Measurements from ENCODE around the gene WAC.

WAC gene

DNA sequence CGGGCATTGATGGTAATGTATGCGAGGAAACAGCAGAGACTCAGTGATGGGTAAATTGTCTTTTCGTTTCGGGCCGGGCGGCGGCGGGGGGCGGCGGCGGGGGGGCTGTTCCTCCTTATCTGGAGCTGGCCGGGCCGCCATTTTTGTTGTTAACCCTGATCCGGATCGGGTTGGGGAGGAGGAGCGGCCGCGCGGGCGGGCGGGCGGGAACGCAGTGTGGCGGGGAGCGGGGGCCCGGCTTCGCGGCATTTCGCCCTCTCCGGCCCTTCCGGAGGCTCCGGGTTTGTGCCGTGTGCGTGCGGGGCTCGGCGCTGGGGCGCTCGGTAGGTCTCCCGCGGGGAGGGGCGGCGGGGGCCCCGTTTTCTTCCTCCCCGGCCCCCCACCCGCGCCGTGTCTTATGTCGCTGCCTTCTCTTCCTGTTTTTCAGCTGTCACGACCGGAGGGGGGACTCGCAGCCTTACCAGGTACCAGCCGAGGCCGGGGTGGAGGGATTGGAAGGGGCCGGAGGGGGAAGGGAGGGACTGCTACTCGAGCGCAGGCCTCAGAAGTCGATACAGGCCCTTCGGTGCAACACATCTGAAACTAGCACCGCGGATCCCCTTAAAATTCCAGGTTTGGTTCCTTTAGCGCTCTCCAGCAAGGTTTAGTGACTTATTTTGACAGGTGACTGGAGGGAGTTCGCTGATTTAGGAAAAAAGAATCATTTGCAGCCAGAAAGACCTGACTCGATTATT lies 820 bp downstream of the WAC start:
- DNase-seq (ENCODE audit: low read depth): peak; percentile 65

DNA sequence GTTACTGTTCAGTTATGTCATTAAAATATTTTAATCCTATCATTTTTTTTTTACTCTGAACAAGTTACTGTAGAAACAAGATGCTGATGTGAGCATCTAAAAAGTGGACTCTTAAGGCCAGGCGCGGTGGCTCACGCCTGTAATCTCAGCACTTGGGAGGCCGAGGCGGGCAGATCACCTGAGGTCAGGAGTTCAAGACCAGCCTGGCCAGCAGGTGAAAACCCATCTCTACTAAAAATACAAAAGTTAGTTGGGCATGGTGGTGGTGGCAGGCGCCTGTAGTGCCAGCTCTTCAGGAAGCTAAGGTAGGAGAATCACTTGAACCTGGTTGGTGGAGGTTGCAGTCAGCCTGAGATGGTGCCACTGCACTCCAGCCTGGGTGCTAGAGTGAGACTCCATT lies 2.9 kb downstream of the WAC start:
- no peak for DNase-seq (ENCODE audit: low read depth)

DNA sequence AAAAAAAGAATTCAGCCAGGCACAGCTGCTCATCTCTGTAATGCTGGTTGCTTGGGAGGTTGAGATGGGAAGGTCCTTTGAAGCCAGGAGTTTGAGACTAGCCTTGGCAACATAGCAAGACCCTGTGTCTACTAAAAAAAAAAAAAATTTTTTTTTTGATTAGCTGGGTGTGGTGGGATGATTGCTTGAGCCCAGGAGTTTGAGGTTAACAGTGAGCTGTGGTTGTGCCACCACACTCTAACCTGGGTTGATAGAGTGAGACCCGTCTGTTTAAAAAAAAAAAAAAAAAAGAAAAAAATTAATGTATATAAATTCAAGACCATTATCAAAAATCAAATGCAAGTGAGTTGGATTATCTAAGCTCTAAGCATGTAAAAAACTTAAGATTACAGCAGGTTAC lies 5.7 kb downstream of the WAC start:
- DNase-seq (ENCODE audit: low read depth): no peak

DNA sequence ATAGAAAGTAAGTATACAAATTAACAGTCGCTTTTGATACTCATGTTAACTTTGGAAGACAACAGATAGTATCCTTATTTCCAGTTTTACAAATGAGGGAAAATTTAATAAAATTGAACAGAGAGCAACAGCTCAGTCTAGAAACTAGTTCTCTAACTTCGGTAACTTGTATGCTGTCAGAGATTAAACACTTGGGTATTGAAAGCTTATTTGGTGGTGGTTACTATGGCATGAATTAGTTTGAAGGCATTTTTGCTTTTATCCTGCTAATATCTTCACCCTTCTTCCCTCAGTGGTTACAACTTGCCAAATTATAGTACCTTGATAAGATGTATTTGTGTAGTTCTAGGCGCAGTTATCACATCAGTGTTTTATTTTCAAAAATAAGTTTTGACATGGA lies 7.2 kb downstream of the WAC start:
- DNase-seq (ENCODE audit: low read depth): no peak

DNA sequence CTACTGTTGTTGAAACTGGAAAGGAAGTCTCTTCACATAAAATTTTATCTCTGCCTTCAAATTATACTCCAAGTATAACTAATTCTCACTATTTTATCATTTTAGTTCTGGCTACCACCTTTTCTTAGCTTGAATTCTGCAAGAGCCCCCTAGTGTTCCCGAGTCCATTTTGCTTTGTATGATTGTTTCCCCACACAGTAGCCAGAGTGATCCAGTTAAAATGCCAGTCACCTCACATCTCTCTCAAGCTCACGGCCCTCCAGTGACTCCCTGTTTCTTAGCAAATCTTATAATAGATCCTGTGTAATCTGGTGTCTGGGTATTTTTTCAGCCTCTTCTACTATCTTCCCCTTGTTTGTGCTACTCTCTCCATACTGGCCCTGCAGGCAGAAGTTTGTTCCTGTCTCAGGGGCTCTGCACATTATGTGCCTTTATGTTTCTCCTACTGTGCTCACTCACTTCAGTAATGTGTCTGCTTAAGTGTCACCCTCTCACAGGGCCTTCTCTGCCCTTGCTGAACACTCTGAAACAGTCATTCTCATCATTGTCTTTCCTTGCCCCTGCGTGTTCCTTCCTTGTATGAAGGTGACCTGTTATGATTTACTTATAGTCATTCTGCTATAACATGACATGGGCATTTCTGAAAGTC lies 8.9 kb downstream of the WAC start:
- no peak for DNase-seq (ENCODE audit: low read depth)

DNA sequence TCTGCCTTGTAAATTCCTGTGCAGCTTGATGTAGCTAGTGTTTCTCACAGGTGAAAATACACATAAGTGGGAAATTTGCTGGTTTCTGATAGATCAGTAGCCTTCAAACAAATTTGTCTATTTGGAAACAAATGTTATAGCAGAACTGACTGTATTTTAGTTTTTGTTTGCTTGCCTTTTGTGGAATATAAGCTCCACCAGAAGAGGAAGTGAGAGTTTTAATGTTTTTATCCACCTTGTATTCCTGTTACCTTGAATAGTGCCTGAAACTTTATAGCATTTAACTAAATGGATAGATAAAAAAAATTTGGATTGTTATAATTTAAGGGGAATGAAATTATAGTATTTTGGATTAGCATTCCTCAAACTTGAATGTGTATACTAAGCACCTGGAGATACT lies 9.8 kb downstream of the WAC start:
- DNase-seq (ENCODE audit: low read depth): no peak

DNA sequence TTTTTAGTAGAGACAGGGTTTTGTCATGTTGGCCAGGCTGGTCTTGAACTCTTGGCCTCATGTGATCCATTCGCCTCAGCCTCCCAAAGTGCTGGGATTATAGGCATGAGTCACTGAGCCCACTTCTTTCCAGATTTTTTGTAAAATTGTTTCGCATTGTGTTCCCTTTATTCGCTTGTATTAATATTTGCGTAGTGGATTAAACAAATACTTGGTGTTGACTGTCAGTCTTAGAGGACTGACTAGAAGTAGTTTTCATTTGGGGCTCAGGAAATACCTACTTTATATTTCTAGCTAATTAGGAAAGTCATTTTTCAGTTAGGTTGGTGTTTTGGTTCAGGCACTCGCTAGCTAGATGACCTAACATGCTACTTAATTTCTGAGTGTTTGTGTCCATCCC lies 11.1 kb downstream of the WAC start:
- no peak for DNase-seq (ENCODE audit: low read depth)

DNA sequence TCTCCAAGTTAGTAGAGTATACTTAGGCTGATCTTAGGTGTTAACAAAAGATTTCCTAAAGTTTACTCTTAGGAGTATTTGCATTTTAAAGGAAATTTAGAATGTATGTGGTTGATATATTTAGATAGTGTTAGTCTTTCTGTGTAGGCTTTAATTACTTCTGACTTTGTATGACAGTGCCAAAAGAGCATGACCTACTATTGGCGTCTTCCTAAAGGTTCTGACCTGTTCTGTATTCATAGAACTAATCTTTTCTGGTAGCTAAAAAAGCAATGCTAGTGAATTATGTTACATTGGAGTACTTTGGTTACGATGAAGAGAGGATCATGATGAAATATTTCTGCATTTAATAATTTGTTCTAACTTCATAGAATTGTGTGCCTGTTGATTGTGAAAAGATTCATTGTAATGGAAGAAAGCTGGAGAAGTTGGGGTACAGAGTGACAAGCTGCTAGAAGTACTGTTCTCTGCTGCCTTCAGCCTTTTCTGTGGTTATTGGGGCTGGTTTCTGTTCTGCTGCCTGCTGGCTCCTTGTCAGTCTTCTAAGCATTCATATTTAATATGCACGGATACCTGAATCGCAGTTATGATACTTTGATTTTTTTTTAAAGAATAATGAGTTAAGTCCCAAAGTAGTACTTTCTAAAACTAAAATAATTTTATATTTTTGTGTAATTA lies 13.2 kb downstream of the WAC start:
- DNase-seq (ENCODE audit: low read depth): no peak

DNA sequence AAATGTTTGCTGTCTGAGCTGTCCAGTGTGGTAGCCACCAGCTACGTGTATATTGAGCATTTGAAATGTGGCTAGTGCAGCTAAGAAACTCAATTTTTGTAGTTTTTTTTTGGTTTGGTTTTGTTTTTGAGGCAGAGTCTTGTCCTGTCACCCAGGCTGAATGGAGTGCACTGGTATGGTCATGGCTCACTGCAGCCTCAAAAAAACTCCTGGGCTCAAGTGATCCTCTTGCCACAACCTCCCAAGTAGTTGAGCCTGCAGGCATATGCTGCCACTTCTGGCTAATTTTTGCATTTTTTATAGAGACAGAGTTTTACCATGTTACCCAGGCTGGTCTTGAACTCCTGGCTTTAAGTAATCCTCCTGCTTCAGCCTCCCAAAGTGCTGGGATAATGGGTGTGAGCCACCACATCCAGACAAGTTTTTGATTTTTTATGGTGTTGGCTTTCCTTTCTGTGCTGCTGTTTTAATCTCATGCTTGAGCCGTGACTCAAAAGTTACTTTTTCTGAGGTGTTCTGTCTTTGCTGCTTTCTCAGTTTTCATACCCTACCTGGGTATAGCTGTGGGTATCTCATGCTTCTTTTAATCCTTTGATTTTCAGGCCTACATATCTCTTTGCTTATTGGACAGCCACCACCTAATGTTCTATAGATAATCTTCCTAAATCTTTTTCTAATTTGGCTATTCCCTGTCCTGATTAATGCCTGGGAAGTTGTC lies 16.0 kb downstream of the WAC start:
- no peak for DNase-seq (ENCODE audit: low read depth)

DNA sequence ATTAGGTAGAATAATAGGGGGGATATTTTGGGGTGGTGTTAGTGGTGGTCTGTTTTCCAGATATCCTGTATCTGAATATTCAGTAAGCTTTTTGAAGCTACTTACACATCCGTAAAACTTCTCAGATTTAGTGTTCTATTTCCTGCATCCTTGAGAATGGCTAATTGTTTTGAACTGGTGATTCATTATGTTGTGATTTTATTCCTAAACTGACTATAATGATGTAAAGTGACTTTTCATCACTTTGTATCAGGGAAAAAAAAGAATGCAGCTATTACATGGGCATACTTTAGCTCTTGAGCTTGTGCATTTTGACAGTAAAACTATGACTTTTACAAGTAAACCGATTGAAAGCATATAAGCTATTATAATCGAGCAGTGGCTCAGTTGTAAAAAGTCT lies 18.2 kb downstream of the WAC start:
- peak; percentile 37 for DNase-seq (ENCODE audit: low read depth)

DNA sequence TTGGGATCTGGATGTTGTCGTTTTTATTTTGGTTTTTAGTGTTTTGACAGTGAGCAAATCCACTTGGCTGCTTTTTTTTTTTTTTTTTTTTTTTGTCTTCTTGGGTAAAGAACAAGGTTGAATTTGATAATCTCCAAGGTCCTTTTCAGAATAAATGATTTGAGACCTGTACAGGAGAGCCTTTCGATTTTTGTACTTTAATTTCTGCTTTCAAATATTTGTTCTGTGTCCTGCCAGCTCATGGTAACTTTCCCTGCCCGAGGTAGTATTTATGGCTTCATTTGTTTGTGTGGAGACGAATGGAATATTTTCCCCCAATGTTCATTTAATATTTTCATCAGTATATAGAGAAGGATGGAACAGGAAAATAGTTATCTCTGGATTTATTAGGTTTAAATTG lies 19.9 kb downstream of the WAC start:
- DNase-seq (ENCODE audit: low read depth): no peak

DNA sequence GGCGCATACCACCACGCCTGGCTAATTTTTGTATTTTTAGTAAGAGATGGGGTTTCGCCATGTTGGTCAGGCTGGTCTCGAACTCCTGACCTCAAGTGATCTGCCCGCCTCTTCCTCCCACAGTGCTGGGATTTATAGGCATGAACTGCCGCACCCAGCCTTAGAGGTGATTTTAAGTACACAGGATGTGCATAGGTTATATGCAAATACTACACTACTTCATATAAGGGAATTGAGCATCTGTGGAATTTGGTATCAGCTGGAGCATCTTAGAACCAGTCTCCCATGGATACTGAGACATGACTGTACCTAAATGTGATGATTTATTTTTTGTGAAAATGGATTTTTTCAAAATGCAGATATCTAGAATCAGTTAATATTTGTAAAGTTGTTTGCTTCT lies 21.1 kb downstream of the WAC start:
- no peak for DNase-seq (ENCODE audit: low read depth)

DNA sequence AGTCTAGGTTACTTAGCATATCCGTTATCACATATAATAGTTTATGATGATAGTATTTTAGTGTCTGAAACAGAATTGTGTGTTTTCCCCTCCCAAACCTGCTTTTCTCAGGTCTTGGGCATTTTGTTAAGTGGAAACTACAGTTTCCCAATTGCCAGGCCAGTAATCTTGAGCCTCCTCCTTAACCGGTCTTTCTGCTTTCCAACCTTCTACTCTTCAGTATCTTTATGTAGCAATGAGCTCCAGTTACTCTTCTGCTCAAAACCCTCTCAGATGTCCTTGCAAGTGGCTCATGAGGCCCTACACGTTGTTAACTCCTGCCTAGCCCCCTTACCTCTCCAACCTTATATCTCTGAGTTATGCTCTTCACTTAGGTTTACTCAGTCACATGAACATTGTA lies 22.0 kb downstream of the WAC start:
- no peak for DNase-seq (ENCODE audit: low read depth)

DNA sequence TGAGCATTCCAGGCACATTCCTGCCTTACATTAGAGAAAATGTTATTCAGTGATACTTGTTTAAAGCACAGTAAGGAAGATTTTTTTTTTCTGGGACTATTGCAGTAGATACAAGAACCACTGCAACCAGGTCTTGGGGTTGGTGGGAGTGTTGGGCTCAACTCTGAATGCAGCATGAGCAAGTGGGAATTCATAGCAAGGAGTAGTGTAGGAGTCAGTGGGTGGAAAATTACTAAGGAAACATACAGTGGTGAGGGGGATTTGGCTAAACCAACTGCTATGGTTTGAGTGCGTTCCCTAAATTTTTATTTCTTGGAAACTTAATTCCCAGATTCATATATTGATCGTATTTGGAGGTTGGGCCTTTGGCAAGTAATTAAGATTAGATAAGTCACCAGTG lies 22.4 kb downstream of the WAC start:
- no peak for DNase-seq (ENCODE audit: low read depth)

DNA sequence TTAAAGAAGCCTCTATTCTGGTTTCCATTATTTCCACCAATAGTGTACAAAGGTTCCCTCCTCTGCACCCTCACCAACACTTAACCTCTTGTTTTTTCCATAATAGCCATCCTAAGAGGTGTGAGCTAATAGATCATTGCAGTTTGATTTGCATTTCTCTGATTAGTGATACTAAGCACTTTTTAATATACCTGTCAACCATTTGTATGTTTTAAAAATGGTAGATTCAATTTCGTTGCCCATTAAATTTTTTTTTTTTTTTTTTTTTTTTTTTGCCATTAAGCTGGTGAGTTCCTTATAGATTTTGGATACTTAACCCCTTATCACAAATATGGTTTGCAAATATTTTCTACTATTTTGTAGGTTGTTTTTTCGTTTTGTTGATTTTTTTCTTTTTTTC lies 23.2 kb downstream of the WAC start:
- DNase-seq (ENCODE audit: low read depth): no peak

DNA sequence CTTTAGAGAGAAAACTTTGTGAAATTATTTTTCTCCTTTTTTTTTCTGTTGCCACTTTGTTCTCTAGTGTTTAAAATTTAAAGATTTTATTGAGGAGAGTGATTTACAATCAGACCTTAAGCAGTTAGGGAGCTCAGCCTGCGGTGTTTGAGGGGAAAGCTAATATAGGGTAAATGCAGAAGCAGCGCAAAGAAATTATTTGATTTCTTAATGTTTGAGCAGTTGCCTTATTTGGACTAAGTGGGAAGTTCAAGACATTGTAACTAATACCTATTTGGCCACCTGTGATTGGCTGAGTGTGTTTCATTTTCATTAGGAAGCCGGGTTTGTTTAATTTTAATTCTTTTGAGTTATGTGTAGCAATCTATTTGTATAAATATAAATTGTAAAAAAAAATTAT lies 25.3 kb downstream of the WAC start:
- no peak for DNase-seq (ENCODE audit: low read depth)

DNA sequence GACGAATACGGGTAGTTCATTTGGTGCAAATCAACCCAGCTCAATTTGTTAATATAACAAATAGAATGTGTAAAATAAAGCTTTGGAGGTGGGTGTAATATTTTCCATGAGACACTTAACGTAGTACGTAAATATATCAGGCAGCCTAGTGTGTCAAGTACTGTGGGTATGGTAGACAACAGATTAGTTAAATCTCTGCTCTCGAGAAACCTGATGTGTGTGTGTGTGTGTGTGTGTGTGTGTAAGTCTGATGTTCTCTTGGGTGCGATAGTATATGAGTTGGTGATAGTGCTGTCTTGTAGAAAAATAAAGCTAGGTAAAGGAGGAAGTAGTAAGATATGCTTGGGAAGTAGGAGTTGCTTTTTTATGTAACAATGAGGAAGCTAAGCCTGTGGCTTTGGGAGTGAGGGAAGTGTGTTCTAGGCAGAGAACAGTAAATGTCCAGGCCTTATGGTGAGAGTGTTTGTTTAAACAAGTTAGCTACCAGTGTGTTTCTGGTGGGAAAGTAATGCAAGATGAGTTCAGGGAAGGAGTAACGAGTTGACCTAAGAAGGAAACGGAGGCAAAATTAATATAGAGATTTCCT lies 26.1 kb downstream of the WAC start:
- DNase-seq (ENCODE audit: low read depth): no peak

DNA sequence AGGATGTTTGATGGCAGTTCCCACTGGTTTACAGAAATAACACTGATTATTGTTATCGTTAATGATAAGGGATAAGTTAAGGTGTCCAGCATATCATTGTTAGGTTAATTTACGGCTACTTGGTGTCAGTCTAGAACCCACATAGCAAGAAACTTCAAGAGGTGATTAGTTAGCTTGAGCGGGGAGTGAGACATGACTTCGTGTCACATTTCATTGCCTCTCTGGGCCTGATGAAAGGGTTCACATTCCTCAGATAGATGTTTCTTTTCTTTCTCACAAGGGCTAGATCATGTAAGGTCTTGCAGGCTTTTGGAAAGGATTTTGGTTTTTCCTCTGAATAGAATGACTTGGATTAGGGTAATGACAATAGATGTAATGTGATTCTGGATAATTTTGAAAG lies 26.7 kb downstream of the WAC start:
- DNase-seq (ENCODE audit: low read depth): peak; percentile 46

DNA sequence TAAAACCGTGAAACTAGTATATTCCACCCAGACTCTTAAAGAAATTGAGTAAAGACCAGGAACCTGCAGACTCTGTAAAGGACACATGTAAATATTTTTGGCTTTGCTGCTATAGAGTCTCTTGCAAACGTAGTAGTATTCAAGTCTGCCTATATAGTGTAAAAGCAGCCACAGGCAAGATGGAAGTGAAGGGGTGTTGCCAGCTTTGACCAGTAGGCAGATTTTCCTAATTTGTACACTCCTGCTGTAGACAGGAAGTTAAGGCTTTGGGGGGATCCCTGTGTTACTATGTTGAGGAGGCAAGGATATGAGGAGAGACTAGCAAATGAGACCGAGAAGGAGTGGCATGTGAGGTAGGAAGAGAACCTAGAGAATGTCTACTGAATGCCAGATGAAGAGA lies 27.7 kb downstream of the WAC start:
- no peak for DNase-seq (ENCODE audit: low read depth)

DNA sequence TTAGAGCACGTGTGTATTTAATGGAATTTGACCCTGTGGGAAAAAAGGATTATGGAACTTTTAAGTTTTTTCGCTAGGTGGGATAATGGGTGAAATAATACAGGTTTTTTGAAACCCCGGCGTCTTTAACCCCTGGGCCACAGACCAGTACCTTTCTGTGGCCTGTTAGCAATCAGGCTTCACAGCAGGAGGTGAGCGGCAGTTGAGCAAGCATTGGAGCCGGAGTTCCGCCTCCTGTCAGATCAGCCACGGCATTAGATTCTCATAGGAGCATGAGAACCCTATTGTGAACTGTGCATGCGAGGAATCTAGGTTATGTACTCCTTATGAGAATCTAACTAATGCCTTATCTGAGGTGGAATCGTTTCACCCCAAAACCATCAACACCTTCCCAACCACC lies 28.6 kb downstream of the WAC start:
- no peak for DNase-seq (ENCODE audit: low read depth)

DNA sequence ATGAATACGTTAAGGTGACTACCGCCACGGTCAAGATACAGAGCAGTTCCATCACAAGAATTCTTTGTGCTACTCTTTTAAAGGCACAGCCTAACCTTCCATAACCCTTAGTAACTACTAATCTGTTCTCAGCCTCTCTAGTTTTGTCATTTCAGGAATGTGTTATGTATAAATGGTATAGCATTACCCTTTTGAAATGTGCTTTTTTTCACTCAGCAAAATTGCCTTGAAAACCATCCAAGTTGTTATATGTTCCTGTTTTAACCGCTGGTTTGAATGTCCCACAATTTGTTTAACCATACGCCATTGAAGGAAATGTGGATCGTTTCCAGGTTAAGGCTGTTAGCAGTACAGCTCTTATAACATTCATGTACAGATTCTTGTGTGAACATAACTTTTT lies 32.0 kb downstream of the WAC start:
- peak; percentile 20 for DNase-seq (ENCODE audit: low read depth)

DNA sequence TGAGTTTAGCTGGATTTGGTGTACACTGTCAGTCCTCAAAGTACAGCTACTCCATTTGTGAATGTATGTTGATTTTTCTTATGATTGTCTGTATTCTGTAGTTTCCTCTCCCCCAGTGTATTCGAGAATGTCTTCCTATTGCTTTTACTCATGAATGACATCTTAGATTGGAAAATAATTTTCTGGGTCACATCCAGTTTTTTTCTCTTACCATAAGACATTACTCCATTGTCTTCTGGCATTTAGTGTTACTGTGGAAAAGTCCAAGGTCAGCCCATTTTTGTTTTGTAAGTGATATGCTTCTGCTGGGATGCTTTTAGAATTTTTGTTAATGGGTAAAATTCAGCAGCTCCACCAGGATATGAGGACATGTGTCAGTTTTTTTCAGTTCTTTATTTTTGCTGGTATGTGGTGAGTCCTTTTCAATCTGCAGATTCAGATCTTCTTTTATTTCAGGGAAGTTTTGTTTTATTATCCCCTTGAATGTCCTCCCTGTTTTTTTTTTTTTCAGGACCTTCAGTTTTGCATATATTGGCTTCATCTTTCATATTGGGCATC lies 33.6 kb downstream of the WAC start:
- DNase-seq (ENCODE audit: low read depth): no peak

Data from EH (cell line).